GM23248 (cell line): ENCODE results near the gene PDE6B. TPM values are rescaled to one million over a fixed set of nuclear protein-coding genes. Genes with fewer than 3 reads are reported as not detected.

Source experiments
- DNase-seq: peaks from one replicate; pipeline ENCODE4 v3.0.0-alpha.2; 2015
- H2AFZ ChIP-seq: fragments of 200-600 bp; sonication (generic); 2 replicates; pipeline ENCODE4 v1.6.1; 2016; ENCODE audit warnings: antibody characterized with exemption
- H3F3A ChIP-seq: fragments of 200-600 bp; sonication (generic); 2 replicates; pipeline ENCODE4 v1.6.1; 2016; ENCODE audit warnings: mild to moderate bottlenecking, antibody characterized with exemption, mixed run types; ENCODE audit not compliant: insufficient read depth
- H3K27ac ChIP-seq: fragments of 200-600 bp; sonication (generic); 2 replicates; pipeline ENCODE4 v1.5.1; 2016; ENCODE audit warnings: mild to moderate bottlenecking
- H3K27me3 ChIP-seq: fragments of 200-600 bp; sonication (generic); replicated peaks from 2 replicates; pipeline ENCODE4 v1.6.1; 2016; ENCODE audit warnings: mild to moderate bottlenecking; ENCODE audit not compliant: insufficient read depth
- H3K36me3 ChIP-seq: fragments of 200-600 bp; sonication (generic); 2 replicates; pipeline ENCODE4 v1.6.1; 2016; ENCODE audit warnings: low read depth, mild to moderate bottlenecking
- H3K4me1 ChIP-seq: fragments of 200-600 bp; sonication (generic); 2 replicates; pipeline ENCODE4 v1.6.1; 2016; ENCODE audit warnings: mild to moderate bottlenecking; ENCODE audit not compliant: insufficient read depth
- H3K4me2 ChIP-seq: fragments of 200-600 bp; sonication (generic); one replicate; pipeline ENCODE4 v1.6.1; 2016; ENCODE audit warnings: mild to moderate bottlenecking; ENCODE audit not compliant: unreplicated experiment
- H3K4me3 ChIP-seq: fragments of 200-600 bp; sonication (generic); 2 replicates; pipeline ENCODE4 v1.5.1; 2016; ENCODE audit warnings: mild to moderate bottlenecking
- H3K79me2 ChIP-seq: fragments of 200-600 bp; sonication (generic); 2 replicates; pipeline ENCODE4 v1.6.1; 2016; ENCODE audit warnings: mild to moderate bottlenecking; ENCODE audit not compliant: insufficient read depth
- H3K9ac ChIP-seq: fragments of 200-600 bp; sonication (generic); 2 replicates; pipeline ENCODE4 v1.6.1; 2016; ENCODE audit warnings: mild to moderate bottlenecking
- H3K9me2 ChIP-seq: fragments of 200-600 bp; sonication (generic); 2 replicates; pipeline ENCODE4 v1.6.1; 2016; ENCODE audit warnings: mixed run types, mild to moderate bottlenecking, moderate library complexity; ENCODE audit not compliant: insufficient read depth
- H3K9me3 ChIP-seq: fragments of 200-600 bp; sonication (generic); one replicate; pipeline ENCODE4 v1.6.1; 2017; ENCODE audit warnings: low read depth
- H4K20me1 ChIP-seq: fragments of 200-600 bp; sonication (generic); 2 replicates; pipeline ENCODE4 v1.6.0; 2016; ENCODE audit not compliant: insufficient read depth
- EZH2 ChIP-seq: fragments of 200-600 bp; sonication (generic); IDR thresholded peaks from 2 replicates; pipeline ENCODE4 v1.6.1; 2018; ENCODE audit warnings: antibody characterized with exemption, mild to moderate bottlenecking; ENCODE audit not compliant: insufficient read depth, poor library complexity, severe bottlenecking
- EZH2phosphoT487 ChIP-seq: fragments of 200-600 bp; sonication (generic); IDR thresholded peaks from 2 replicates; pipeline ENCODE4 v1.6.1; 2018; ENCODE audit warnings: antibody characterized with exemption, moderate library complexity, mild to moderate bottlenecking, low read depth; ENCODE audit not compliant: insufficient read depth
- WGBS, 2 experiments: methylation state at CpG; one replicate each; pipeline ENCODE4 v1.1.6; 2015 to 2017; ENCODE audit warnings: low lambda C conversion rate in 2 of 2, low coverage in 1 of 2; ENCODE audit errors: missing lambda C conversion rate in 2 of 2; 5-methylcytosine and 5-hydroxymethylcytosine counted together
- in situ Hi-C: fragments of 300-500 bp; cut with MboI; formaldehyde crosslinking; loops from 2 replicates; pipeline ENCODE4 v1.15.0; 2020
- polyA plus RNA-seq: library from polyadenylated mRNA; unstranded; fragments of >200 nt; fragmentation: Nextera tagmentation; extraction: Ambion mirVana; gene quantifications from 2 replicates; pipeline ENCODE4 v1.2.1, GENCODE V29; 2016
- total RNA-seq: library from RNA; depleted of rRNA; stranded (reverse); fragments of >200 nt; shearing (Covaris generic); gene quantifications from 2 replicates; pipeline ENCODE4 v1.2.3, GENCODE V29; 2014

The PDE6B gene
- total and polyA plus RNA-seq, 2 experiments from 2014 or later, result 0.11 TPM; not detected in 1

- DNase-seq, result no peak
- no peak overlapping the region for H3K27ac ChIP-seq
- 57 to 58% methylated on average over 8 of the region's 8 CpGs for WGBS, 2 experiments
These were observed 15.8 kb upstream of the PDE6B start for GRCh38 chr4:609400-610050.

GRCh38 chr4:610411-611261 lies 14.7 kb upstream of the PDE6B start:
- Histone ChIP-seq H3K27me3 (peaks cover 21% of the 10 kb centered on the region), H3K9ac (no peak overlapping the region), H3K4me1 (no peaks in the 10 kb centered on the region), H3K79me2 (no peaks in the 10 kb centered on the region), H3K36me3 (no peaks in the 10 kb centered on the region), H2AFZ (no peak overlapping the region), H3K4me3 (no peak overlapping the region), H3K9me3 (no peaks in the 10 kb centered on the region), H3K4me2 (no peak overlapping the region), H4K20me1 (no peaks in the 10 kb centered on the region), H3F3A (no peaks in the 10 kb centered on the region; the same call in 1 of the 2 replicates), H3K9me2 (no peaks in the 10 kb centered on the region), H3K27ac (no peak overlapping the region)
- WGBS, 2 experiments, result 30 to 34% methylated on average over 10 of the region's 10 CpGs
- in situ Hi-C loops, result no loop called here
- peak; percentile 63 for DNase-seq
- TF ChIP-seq EZH2 (no peak), EZH2phosphoT487 (no peak)

More at GRCh38 chr4:609400-610050, 15.8 kb upstream of the PDE6B start:
- Histone ChIP-seq H3K4me3 (no peak overlapping the region), H3K27me3 (peaks cover 14% of the 10 kb centered on the region; the same call in 1 of the 2 replicates), H3K9me3 (no peaks in the 10 kb centered on the region), H3K4me1 (no peaks in the 10 kb centered on the region), H3K9me2 (no peaks in the 10 kb centered on the region), H3K79me2 (no peaks in the 10 kb centered on the region), H4K20me1 (no peaks in the 10 kb centered on the region), H3F3A (no peaks in the 10 kb centered on the region; the same call in 1 of the 2 replicates), H3K36me3 (no peaks in the 10 kb centered on the region), H2AFZ (no peak overlapping the region), H3K9ac (no peak overlapping the region), H3K4me2 (no peak overlapping the region)
- TF ChIP-seq EZH2phosphoT487, result no peak
- TF ChIP-seq EZH2, result no peak
- in situ Hi-C loops, result no loop called here

DNA sequence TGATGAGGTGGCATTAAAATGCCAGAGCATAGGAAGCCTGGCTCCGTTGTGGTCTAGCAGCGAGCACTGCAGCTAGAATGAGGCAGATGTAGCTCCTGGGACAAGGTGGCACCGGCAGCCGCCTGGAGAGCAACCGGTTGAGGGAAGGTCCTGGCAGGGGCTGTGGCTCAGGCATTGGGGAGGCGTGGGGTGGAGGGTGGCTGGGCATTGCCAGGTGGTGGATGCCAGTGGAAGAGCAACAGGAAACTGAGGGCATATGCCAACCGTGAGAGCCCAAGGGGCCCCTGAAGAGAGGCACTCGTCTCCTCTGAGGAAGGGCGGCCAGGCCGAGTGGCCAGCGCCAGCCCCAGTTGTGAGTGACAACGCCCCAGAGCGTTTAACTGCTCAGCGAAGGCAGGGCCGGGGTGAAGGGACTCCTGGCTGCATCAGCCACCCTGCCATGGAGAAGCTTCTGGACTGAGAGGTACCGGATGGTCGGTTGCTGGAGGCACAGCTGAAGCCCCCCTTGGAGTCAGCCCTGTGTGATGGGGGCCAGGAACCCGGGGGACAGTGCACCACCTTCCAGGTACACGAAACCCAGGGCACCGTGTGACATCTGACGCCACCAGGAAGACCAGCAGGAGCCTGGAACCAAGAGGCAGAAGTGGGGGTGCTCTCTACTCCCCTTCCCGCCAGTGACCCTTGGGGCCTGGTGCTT lies 13.2 kb upstream of the PDE6B start:
- H3K4me3 ChIP-seq, result no peak overlapping the region
- no peak for DNase-seq
- no peaks in the 10 kb centered on the region for H3K79me2 ChIP-seq
- H3K27ac ChIP-seq, result no peak overlapping the region
- H3K9ac ChIP-seq, result no peak overlapping the region
- 52 to 55% methylated on average over 22 of the region's 22 CpGs for WGBS, 2 experiments
- H3K4me2 ChIP-seq, result no peak overlapping the region
- no peaks in the 10 kb centered on the region for H3K9me2 ChIP-seq
- in situ Hi-C loops, result no loop called here
- H3F3A ChIP-seq, result no peaks in the 10 kb centered on the region; the same call in 1 of the 2 replicates
- H3K36me3 ChIP-seq, result no peaks in the 10 kb centered on the region
- H4K20me1 ChIP-seq, result no peaks in the 10 kb centered on the region
- H3K4me1 ChIP-seq, result no peaks in the 10 kb centered on the region
- H3K9me3 ChIP-seq, result no peaks in the 10 kb centered on the region
- H3K27me3 ChIP-seq, result peaks cover 30% of the 10 kb centered on the region
- TF ChIP-seq EZH2phosphoT487, result no peak
- TF ChIP-seq EZH2, result no peak
- no peak overlapping the region for H2AFZ ChIP-seq

GRCh38 chr4:612749-613125 lies 12.6 kb upstream of the PDE6B start:
- WGBS, 2 experiments, result 41 to 53% methylated on average over 7 of the region's 7 CpGs

More at GRCh38 chr4:612749-613125, 12.6 kb upstream of the PDE6B start:
- Histone ChIP-seq H3K36me3 (no peaks in the 10 kb centered on the region), H3K4me1 (no peaks in the 10 kb centered on the region), H3K9ac (no peak overlapping the region), H3K79me2 (no peaks in the 10 kb centered on the region), H3K4me2 (no peak overlapping the region), H3K27ac (no peak overlapping the region), H3K9me3 (no peaks in the 10 kb centered on the region), H3K27me3 (peaks cover 30% of the 10 kb centered on the region), H3K9me2 (no peaks in the 10 kb centered on the region), H2AFZ (no peak overlapping the region), H3K4me3 (no peak overlapping the region), H3F3A (no peaks in the 10 kb centered on the region; the same call in 1 of the 2 replicates), H4K20me1 (no peaks in the 10 kb centered on the region)
- in situ Hi-C loops, result no loop called here
- DNase-seq, result no peak
- TF ChIP-seq EZH2phosphoT487, result no peak
- TF ChIP-seq EZH2, result no peak
